Measurements from ENCODE around the gene C20orf144. TPM values are rescaled to one million over a fixed set of nuclear protein-coding genes. Genes with fewer than 3 reads are reported as not detected.

Gene C20orf144
- total and polyA plus RNA-seq, 9 of the 15 experiments (the other 6 are each of a cell fraction or from before 2014, with no cell fraction given) = 0.04 to 0.23 (median 0.11) TPM; not detected in 2

DNA sequence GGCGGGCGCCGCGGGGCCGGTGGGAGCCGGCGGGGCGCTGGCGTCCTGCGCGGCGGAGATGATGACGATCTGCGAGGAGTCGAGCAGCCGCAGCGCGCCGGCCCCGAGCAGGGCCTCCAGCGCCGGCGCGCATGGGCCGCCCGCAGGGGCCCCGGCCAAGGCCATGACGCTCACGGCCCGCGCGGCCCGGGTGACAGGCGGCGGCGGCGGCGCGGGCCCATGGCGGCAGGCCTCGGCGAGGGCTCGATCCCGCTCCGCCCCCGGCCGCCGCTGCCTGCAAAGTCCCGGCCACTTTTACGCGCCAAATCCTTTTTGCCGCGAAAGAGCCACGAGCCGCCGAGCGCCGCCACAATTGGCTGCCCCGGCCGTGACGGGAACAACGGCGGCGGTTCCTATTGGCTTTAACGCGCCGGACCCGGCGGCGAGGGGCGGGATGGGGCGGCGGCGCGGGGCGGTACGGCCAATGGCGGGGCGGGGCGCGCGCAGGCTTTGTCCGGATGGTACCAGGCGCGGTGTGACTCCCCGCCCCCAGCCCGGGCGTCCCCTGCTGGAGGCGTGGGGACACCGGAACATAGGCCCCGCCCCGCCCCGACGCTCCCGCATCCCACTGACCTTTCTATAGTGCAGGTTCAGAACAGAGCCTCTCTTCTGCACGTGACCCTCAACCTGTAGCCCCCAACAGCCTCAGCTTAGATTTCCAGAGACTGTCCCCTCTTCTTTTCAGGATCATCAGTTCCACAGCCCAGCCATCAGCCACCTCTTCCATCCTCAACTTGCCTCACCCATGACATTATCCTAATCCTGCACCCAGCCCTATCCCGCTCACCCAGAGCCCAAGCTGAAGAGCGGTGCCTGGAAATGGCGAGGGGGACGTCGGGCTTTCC, 24.2 kb downstream of the C20orf144 start, which contains the start of gene E2F1 (continued):
- TF ChIP-seq CHD2 (IDR thresholded peaks at IDR 0.05; ENCODE audit: low read depth, low read length) = peak; percentile 64
- peak; percentile 95 for TF ChIP-seq E2F3 (CRISPR knock-in tag; IDR thresholded peaks at IDR 0.05)
- TF ChIP-seq, protein P1, sequence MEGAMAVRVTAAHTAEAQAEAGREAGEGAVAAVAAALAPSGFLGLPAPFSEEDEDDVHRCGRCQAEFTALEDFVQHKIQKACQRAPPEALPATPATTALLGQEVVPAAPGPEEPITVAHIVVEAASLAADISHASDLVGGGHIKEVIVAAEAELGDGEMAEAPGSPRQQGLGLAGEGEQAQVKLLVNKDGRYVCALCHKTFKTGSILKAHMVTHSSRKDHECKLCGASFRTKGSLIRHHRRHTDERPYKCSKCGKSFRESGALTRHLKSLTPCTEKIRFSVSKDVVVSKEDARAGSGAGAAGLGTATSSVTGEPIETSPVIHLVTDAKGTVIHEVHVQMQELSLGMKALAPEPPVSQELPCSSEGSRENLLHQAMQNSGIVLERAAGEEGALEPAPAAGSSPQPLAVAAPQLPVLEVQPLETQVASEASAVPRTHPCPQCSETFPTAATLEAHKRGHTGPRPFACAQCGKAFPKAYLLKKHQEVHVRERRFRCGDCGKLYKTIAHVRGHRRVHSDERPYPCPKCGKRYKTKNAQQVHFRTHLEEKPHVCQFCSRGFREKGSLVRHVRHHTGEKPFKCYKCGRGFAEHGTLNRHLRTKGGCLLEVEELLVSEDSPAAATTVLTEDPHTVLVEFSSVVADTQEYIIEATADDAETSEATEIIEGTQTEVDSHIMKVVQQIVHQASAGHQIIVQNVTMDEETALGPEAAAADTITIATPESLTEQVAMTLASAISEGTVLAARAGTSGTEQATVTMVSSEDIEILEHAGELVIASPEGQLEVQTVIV (CRISPR knock-in tag; IDR thresholded peaks at IDR 0.05; ENCODE audit: borderline replicate concordance) = no peak
- peak; percentile 39; the same call in 1 of the 2 replicates for TF ChIP-seq RNF2 (IDR thresholded peaks at IDR 0.05)
- no peak for TF ChIP-seq BRCA1 (IDR thresholded peaks at IDR 0.05)
- no peak for TF ChIP-seq BRCA1 (CRISPR knock-in tag; IDR thresholded peaks at IDR 0.05)
- TF ChIP-seq, protein P2, sequence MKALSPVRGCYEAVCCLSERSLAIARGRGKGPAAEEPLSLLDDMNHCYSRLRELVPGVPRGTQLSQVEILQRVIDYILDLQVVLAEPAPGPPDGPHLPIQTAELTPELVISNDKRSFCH (CRISPR knock-in tag; IDR thresholded peaks at IDR 0.05) = no peak
- TF ChIP-seq, protein P2 (tag; IDR thresholded peaks at IDR 0.05) = no peak
- TF ChIP-seq, protein P3, sequence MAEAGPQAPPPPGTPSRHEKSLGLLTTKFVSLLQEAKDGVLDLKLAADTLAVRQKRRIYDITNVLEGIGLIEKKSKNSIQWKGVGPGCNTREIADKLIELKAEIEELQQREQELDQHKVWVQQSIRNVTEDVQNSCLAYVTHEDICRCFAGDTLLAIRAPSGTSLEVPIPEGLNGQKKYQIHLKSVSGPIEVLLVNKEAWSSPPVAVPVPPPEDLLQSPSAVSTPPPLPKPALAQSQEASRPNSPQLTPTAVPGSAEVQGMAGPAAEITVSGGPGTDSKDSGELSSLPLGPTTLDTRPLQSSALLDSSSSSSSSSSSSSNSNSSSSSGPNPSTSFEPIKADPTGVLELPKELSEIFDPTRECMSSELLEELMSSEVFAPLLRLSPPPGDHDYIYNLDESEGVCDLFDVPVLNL (CRISPR knock-in tag; IDR thresholded peaks at IDR 0.05; ENCODE audit: low read depth) = peak; percentile 86
- no peak for TF ChIP-seq ZNF551 (CRISPR knock-in tag; IDR thresholded peaks at IDR 0.05)
- no peak for TF ChIP-seq DDX20 (tag; IDR thresholded peaks at IDR 0.05; ENCODE audit: low read depth)
- peak; percentile 63 for TF ChIP-seq CCNT2 (IDR thresholded peaks at IDR 0.05; ENCODE audit: borderline replicate concordance, extremely low read depth, insufficient read length, low read depth, low read length)
- TF ChIP-seq SIN3A (IDR thresholded peaks at IDR 0.05; ENCODE audit: borderline replicate concordance in 2 of 2, control insufficient read depth in 1 of 2, low read depth in 2 of 2, low read length in 2 of 2) = peak in 1 of 2 experiments; percentile 40; a peak in 1 of 4 replicates
- no peak for TF ChIP-seq SOX6 (IDR thresholded peaks at IDR 0.05)
- TF ChIP-seq, protein P4, sequence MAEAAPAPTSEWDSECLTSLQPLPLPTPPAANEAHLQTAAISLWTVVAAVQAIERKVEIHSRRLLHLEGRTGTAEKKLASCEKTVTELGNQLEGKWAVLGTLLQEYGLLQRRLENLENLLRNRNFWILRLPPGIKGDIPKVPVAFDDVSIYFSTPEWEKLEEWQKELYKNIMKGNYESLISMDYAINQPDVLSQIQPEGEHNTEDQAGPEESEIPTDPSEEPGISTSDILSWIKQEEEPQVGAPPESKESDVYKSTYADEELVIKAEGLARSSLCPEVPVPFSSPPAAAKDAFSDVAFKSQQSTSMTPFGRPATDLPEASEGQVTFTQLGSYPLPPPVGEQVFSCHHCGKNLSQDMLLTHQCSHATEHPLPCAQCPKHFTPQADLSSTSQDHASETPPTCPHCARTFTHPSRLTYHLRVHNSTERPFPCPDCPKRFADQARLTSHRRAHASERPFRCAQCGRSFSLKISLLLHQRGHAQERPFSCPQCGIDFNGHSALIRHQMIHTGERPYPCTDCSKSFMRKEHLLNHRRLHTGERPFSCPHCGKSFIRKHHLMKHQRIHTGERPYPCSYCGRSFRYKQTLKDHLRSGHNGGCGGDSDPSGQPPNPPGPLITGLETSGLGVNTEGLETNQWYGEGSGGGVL (CRISPR knock-in tag; IDR thresholded peaks at IDR 0.05) = no peak
- TF ChIP-seq EGR1 (conservative IDR thresholded peaks at IDR 0.05) = peak; percentile 36; the same call in 1 of the 2 replicates
- TF ChIP-seq ZNF121 (CRISPR knock-in tag; conservative IDR thresholded peaks at IDR 0.05) = no peak
- 0 out of 2 replicates have a peak, but pooled peaks have one; percentile 56 for TF ChIP-seq ERF (CRISPR knock-in tag; IDR thresholded peaks at IDR 0.05)
- TF ChIP-seq TOE1 (IDR thresholded peaks at IDR 0.05; ENCODE audit: borderline replicate concordance) = peak; percentile 39; the same call in 1 of the 2 replicates
- TF ChIP-seq TOE1 (CRISPR knock-in tag; IDR thresholded peaks at IDR 0.05; ENCODE audit: borderline replicate concordance, low read depth) = no peak
- peak; percentile 36 to 82 for TF ChIP-seq MAZ (CRISPR knock-in tag; conservative IDR thresholded peaks at IDR 0.05 in 1 of 2, IDR thresholded peaks at IDR 0.05 in 1 of 2)
- peak; percentile 37; the same call in 1 of the 2 replicates for TF ChIP-seq ESRRA (IDR thresholded peaks at IDR 0.05; ENCODE audit: borderline replicate concordance, low read depth)

All from K562 (cell line).